Muscle of back (tissue), 11 donors: Measurements from ENCODE around the gene POU2F3. TPM values are rescaled to one million over a fixed set of nuclear protein-coding genes. Genes with fewer than 3 reads are reported as not detected.

ENCODE experiments used
- DNase-seq, 3 donors: peaks; one replicate each; pipeline versions ENCODE4 v3.0.0 to v3.0.0-alpha.2; 2013
- polyA plus RNA-seq, 10 donors: library from polyadenylated mRNA; unstranded; fragments of 120-200 nt; gene quantifications; one replicate each; pipeline ENCODE4 v1.2.1, GENCODE V29; 2013; ENCODE audit not compliant: insufficient read length in 10 of 10

Gene POU2F3
- polyA plus RNA-seq, 10 donors: 0.09 to 10.8 (median 0.38) TPM

GRCh38 chr11:120281143-120281795, 41.3 kb downstream of the POU2F3 start:
- peak in 1 of 3 donors; percentile 15 for DNase-seq

GRCh38 chr11:120283124-120283523, 43.2 kb downstream of the POU2F3 start:
- DNase-seq: no peak

- no peak for DNase-seq
These were observed 44.3 kb downstream of the POU2F3 start for GRCh38 chr11:120284272-120284671.

GRCh38 chr11:120285256-120285655, 45.3 kb downstream of the POU2F3 start:
- DNase-seq: peak in 1 of 3 donors; percentile 19

- no peak for DNase-seq
These were observed 48.1 kb downstream of the POU2F3 start for GRCh38 chr11:120288021-120288420.

- DNase-seq: no peak
These were observed 49.5 kb downstream of the POU2F3 start for GRCh38 chr11:120289426-120289825.

GRCh38 chr11:120290956-120291355, 51.0 kb downstream of the POU2F3 start:
- no peak for DNase-seq

GRCh38 chr11:120293038-120293800, 53.3 kb downstream of the POU2F3 start:
- DNase-seq: no peak

GRCh38 chr11:120294096-120294495, 54.2 kb downstream of the POU2F3 start:
- no peak for DNase-seq

- no peak for DNase-seq
These were observed 55.2 kb downstream of the POU2F3 start for GRCh38 chr11:120295099-120295498.

GRCh38 chr11:120296554-120296953, 56.6 kb downstream of the POU2F3 start:
- no peak for DNase-seq

- no peak for DNase-seq
These were observed 58.5 kb downstream of the POU2F3 start for GRCh38 chr11:120298461-120298860.

GRCh38 chr11:120302001-120302805, 62.3 kb downstream of the POU2F3 start:
- no peak for DNase-seq

- peak; percentile 61 to 81 (median 69) for DNase-seq
These were observed 63.2 kb downstream of the POU2F3 start for GRCh38 chr11:120303004-120303637.

GRCh38 chr11:120304526-120304925, 64.6 kb downstream of the POU2F3 start:
- no peak for DNase-seq

GRCh38 chr11:120305286-120305685, 65.3 kb downstream of the POU2F3 start:
- no peak for DNase-seq

GRCh38 chr11:120306519-120307242, 66.7 kb downstream of the POU2F3 start:
- peak in 2 of 3 donors; percentile 50 to 82 for DNase-seq

GRCh38 chr11:120307476-120307875, 67.5 kb downstream of the POU2F3 start:
- no peak for DNase-seq

- no peak for DNase-seq
These were observed 68.1 kb downstream of the POU2F3 start for GRCh38 chr11:120308081-120308480.

GRCh38 chr11:120310870-120311269, 70.9 kb downstream of the POU2F3 start:
- DNase-seq: no peak

GRCh38 chr11:120314861-120315260, 74.9 kb downstream of the POU2F3 start:
- DNase-seq: no peak
